GM19023 (cell line): ENCODE results near the gene PDCD1LG2.

Experiments
- ATAC-seq: cut with Tn5 transposase; IDR thresholded peaks from one replicate; pipeline ENCODE4 v1.9.1; 2021; ENCODE audit warnings: mild to moderate bottlenecking, moderate library complexity; ENCODE audit not compliant: unreplicated experiment

Gene PDCD1LG2

GRCh38 chr9:5608298-5609225 is 98.2 kb downstream of the PDCD1LG2 start:
- ATAC-seq: no peak

GRCh38 chr9:5609226-5609596 is 98.9 kb downstream of the PDCD1LG2 start:
- no peak for ATAC-seq

GRCh38 chr9:5610491-5610890 is 100.2 kb downstream of the PDCD1LG2 start:
- no peak for ATAC-seq

- ATAC-seq: no peak
Measured at GRCh38 chr9:5611321-5612184, 101.2 kb downstream of the PDCD1LG2 start.

- ATAC-seq: no peak
Measured at GRCh38 chr9:5612185-5612530, 101.8 kb downstream of the PDCD1LG2 start.

- ATAC-seq: no peak
Measured at GRCh38 chr9:5614192-5614591, 103.9 kb downstream of the PDCD1LG2 start.

GRCh38 chr9:5614985-5615384 is 104.7 kb downstream of the PDCD1LG2 start:
- no peak for ATAC-seq

- peak; percentile 83 for ATAC-seq
Measured at GRCh38 chr9:5617749-5618148, 107.4 kb downstream of the PDCD1LG2 start.

- ATAC-seq: no peak
Measured at GRCh38 chr9:5620494-5620893, 110.2 kb downstream of the PDCD1LG2 start.
